ENCODE data around the gene NFATC1. TPM values are rescaled to one million over a fixed set of nuclear protein-coding genes. Genes with fewer than 3 reads are reported as not detected.

Gene NFATC1
- total RNA-seq, 5 donors from 2014 or later (not counting 1 experiment from before 2014, with no cell fraction given) = 58.1 to 108 (median 66.0) TPM

GRCh38 chr18:79422022-79422782 lies 26.5 kb downstream of the NFATC1 start:
- H3K27me3 ChIP-seq (replicated peaks in 1 of 2; ENCODE audit: control insufficient read depth in 2 of 2, extremely low read depth in 1 of 2, insufficient read depth in 2 of 2, low read length in 1 of 2) = no peaks in the 10 kb centered on the region
- Mint-ChIP-seq H3K27me3 (no peaks in the 10 kb centered on the region), H3K27ac (peak overlapping the region in 1 of 2 donors; percentile 58), H3K9me3 (no peaks in the 10 kb centered on the region), H3K4me1 (peaks cover 32 to 37% (median 33%) of the 10 kb centered on the region in 3 donors), H3K4me3 (no peak overlapping the region), H3K36me3 (peaks cover 32% of the 10 kb centered on the region)
- CTCF ChIA-PET = no interaction called here
- POLR2A ChIA-PET = no interaction called here
- H3K27ac ChIP-seq (ENCODE audit: low read length) = no peak overlapping the region
- no peak for DNase-seq
- H3K36me3 ChIP-seq (ENCODE audit: control insufficient read depth in 2 of 2, extremely low read depth in 1 of 2, insufficient read depth in 1 of 2, low read length in 1 of 2) = peaks cover 13 to 45% of the 10 kb centered on the region in 2 donors
- WGBS (ENCODE audit: insufficient coverage) = 91% methylated on average over 17 of the region's 24 CpGs
- H3K4me1 ChIP-seq (ENCODE audit: control insufficient read depth in 1 of 2, extremely low read depth in 1 of 2, insufficient read depth in 2 of 2, low read length in 2 of 2) = peaks cover 0 to 24% of the 10 kb centered on the region in 2 experiments
- ATAC-seq (replicated peaks in 1 of 4) = no peak
- no peaks in the 10 kb centered on the region for H3K9me3 ChIP-seq
- no peak overlapping the region for H3K4me3 ChIP-seq (ENCODE audit: control insufficient read depth in 1 of 2, extremely low read depth in 1 of 2, low read length in 1 of 2)

GRCh38 chr18:79422783-79423165 lies 27.0 kb downstream of the NFATC1 start:
- no peak for DNase-seq
- H3K4me3 ChIP-seq (ENCODE audit: control insufficient read depth in 1 of 2, extremely low read depth in 1 of 2, low read length in 1 of 2) = no peak overlapping the region
- H3K9me3 Mint-ChIP-seq = no peaks in the 10 kb centered on the region
- H3K36me3 Mint-ChIP-seq = peaks cover 32% of the 10 kb centered on the region
- H3K36me3 ChIP-seq (ENCODE audit: control insufficient read depth in 2 of 2, extremely low read depth in 1 of 2, insufficient read depth in 1 of 2, low read length in 1 of 2) = peaks cover 13 to 45% of the 10 kb centered on the region in 2 donors
- ChIA-PET POLR2A (no interaction called here), CTCF (no interaction called here)
- H3K4me1 Mint-ChIP-seq = peaks cover 32 to 37% (median 33%) of the 10 kb centered on the region in 3 donors
- H3K9me3 ChIP-seq = no peaks in the 10 kb centered on the region
- ATAC-seq (replicated peaks in 1 of 4) = no peak
- WGBS (ENCODE audit: insufficient coverage) = 97% methylated on average over 8 of the region's 12 CpGs
- no peaks in the 10 kb centered on the region for H3K27me3 Mint-ChIP-seq
- H3K4me3 Mint-ChIP-seq = no peak overlapping the region
- no peak overlapping the region for H3K27ac Mint-ChIP-seq
- H3K27me3 ChIP-seq (replicated peaks in 1 of 2; ENCODE audit: control insufficient read depth in 2 of 2, extremely low read depth in 1 of 2, insufficient read depth in 2 of 2, low read length in 1 of 2) = no peaks in the 10 kb centered on the region
- peaks cover 0 to 24% of the 10 kb centered on the region in 2 experiments for H3K4me1 ChIP-seq (ENCODE audit: control insufficient read depth in 1 of 2, extremely low read depth in 1 of 2, insufficient read depth in 2 of 2, low read length in 2 of 2)
- no peak overlapping the region for H3K27ac ChIP-seq (ENCODE audit: low read length)

GRCh38 chr18:79423211-79424007 lies 27.7 kb downstream of the NFATC1 start:
- DNase-seq = no peak
- CTCF ChIA-PET = interaction anchor here in 1 of 2 donors (0.5 kb wide), 1 partner anchor 69 kb away, joined by 6 read pairs; no protein-coding TSS in a partner anchor
- H3K36me3 Mint-ChIP-seq = peaks cover 32% of the 10 kb centered on the region

GRCh38 chr18:79424008-79424565 lies 28.4 kb downstream of the NFATC1 start:
- Mint-ChIP-seq H3K27me3 (no peaks in the 10 kb centered on the region), H3K4me3 (peak overlapping the region in 1 of 3 donors; percentile 28), H3K36me3 (peaks cover 32% of the 10 kb centered on the region), H3K9me3 (no peaks in the 10 kb centered on the region), H3K27ac (peak overlapping the region; percentile 33 to 61), H3K4me1 (peaks cover 40 to 41% (median 40%) of the 10 kb centered on the region in 3 donors)
- ChIA-PET CTCF (interaction anchor here in 1 of 2 donors (0.5 kb wide), 1 partner anchor 68 kb away, joined by 6 read pairs; no protein-coding TSS in a partner anchor), POLR2A (no interaction called here)
- peaks cover 0 to 24% of the 10 kb centered on the region in 2 experiments for H3K4me1 ChIP-seq (ENCODE audit: control insufficient read depth in 1 of 2, extremely low read depth in 1 of 2, insufficient read depth in 2 of 2, low read length in 2 of 2)
- no peak overlapping the region for H3K4me3 ChIP-seq (ENCODE audit: control insufficient read depth in 1 of 2, extremely low read depth in 1 of 2, low read length in 1 of 2)
- no peak for DNase-seq
- H3K27ac ChIP-seq (ENCODE audit: low read length) = no peak overlapping the region
- 95% methylated on average over 22 of the region's 30 CpGs for WGBS (ENCODE audit: insufficient coverage)
- peaks cover 7 to 40% of the 10 kb centered on the region in 2 donors for H3K36me3 ChIP-seq (ENCODE audit: control insufficient read depth in 2 of 2, extremely low read depth in 1 of 2, insufficient read depth in 1 of 2, low read length in 1 of 2)
- ATAC-seq (replicated peaks in 1 of 4) = no peak
- H3K9me3 ChIP-seq = no peaks in the 10 kb centered on the region
- H3K27me3 ChIP-seq (replicated peaks in 1 of 2; ENCODE audit: control insufficient read depth in 2 of 2, extremely low read depth in 1 of 2, insufficient read depth in 2 of 2, low read length in 1 of 2) = no peaks in the 10 kb centered on the region

More at GRCh38 chr18:79423211-79424007, 27.7 kb downstream of the NFATC1 start:
- no peak for ATAC-seq (replicated peaks in 1 of 4)
- H3K9me3 ChIP-seq = no peaks in the 10 kb centered on the region
- H3K27ac ChIP-seq (ENCODE audit: low read length) = no peak overlapping the region
- H3K4me3 Mint-ChIP-seq = no peak overlapping the region
- H3K4me3 ChIP-seq (ENCODE audit: control insufficient read depth in 1 of 2, extremely low read depth in 1 of 2, low read length in 1 of 2) = no peak overlapping the region
- no peaks in the 10 kb centered on the region for H3K27me3 ChIP-seq (replicated peaks in 1 of 2; ENCODE audit: control insufficient read depth in 2 of 2, extremely low read depth in 1 of 2, insufficient read depth in 2 of 2, low read length in 1 of 2)
- H3K27me3 Mint-ChIP-seq = no peaks in the 10 kb centered on the region
- 99% methylated on average over 23 of the region's 26 CpGs for WGBS (ENCODE audit: insufficient coverage)
- H3K27ac Mint-ChIP-seq = no peak overlapping the region
- peaks cover 0 to 24% of the 10 kb centered on the region in 2 experiments for H3K4me1 ChIP-seq (ENCODE audit: control insufficient read depth in 1 of 2, extremely low read depth in 1 of 2, insufficient read depth in 2 of 2, low read length in 2 of 2)
- no peaks in the 10 kb centered on the region for H3K9me3 Mint-ChIP-seq
- POLR2A ChIA-PET = no interaction called here
- H3K4me1 Mint-ChIP-seq = peaks cover 37 to 41% (median 38%) of the 10 kb centered on the region in 3 donors
- peaks cover 13 to 43% of the 10 kb centered on the region in 2 donors for H3K36me3 ChIP-seq (ENCODE audit: control insufficient read depth in 2 of 2, extremely low read depth in 1 of 2, insufficient read depth in 1 of 2, low read length in 1 of 2)

GRCh38 chr18:79424880-79425568 lies 29.3 kb downstream of the NFATC1 start:
- peaks cover 7 to 41% of the 10 kb centered on the region in 2 donors for H3K36me3 ChIP-seq (ENCODE audit: control insufficient read depth in 2 of 2, extremely low read depth in 1 of 2, insufficient read depth in 1 of 2, low read length in 1 of 2)
- 89% methylated on average over 14 of the region's 19 CpGs for WGBS (ENCODE audit: insufficient coverage)
- no peaks in the 10 kb centered on the region for H3K27me3 Mint-ChIP-seq
- H3K4me1 Mint-ChIP-seq = peaks cover 42 to 43% (median 42%) of the 10 kb centered on the region in 3 donors
- no peak for ATAC-seq (replicated peaks in 1 of 4)
- H3K27ac Mint-ChIP-seq = peak overlapping the region; percentile 22 to 33
- H3K9me3 Mint-ChIP-seq = no peaks in the 10 kb centered on the region
- H3K27me3 ChIP-seq (replicated peaks in 1 of 2; ENCODE audit: control insufficient read depth in 2 of 2, extremely low read depth in 1 of 2, insufficient read depth in 2 of 2, low read length in 1 of 2) = no peaks in the 10 kb centered on the region
- no peak overlapping the region for H3K27ac ChIP-seq (ENCODE audit: low read length)
- POLR2A ChIA-PET = no interaction called here
- H3K4me1 ChIP-seq (ENCODE audit: control insufficient read depth in 1 of 2, extremely low read depth in 1 of 2, insufficient read depth in 2 of 2, low read length in 2 of 2) = peaks cover 0 to 29% of the 10 kb centered on the region in 2 experiments
- H3K9me3 ChIP-seq = no peaks in the 10 kb centered on the region
- no peak overlapping the region for H3K4me3 ChIP-seq (ENCODE audit: control insufficient read depth in 1 of 2, extremely low read depth in 1 of 2, low read length in 1 of 2)
- no peak for DNase-seq
- peak overlapping the region in 1 of 3 donors; percentile 28 for H3K4me3 Mint-ChIP-seq
- CTCF ChIA-PET = interaction anchor here in 1 of 2 donors (0.5 kb wide), 1 partner anchor 95 kb away, joined by 3 read pairs; no protein-coding TSS in a partner anchor
- peaks cover 27% of the 10 kb centered on the region for H3K36me3 Mint-ChIP-seq

GRCh38 chr18:79425569-79425886 lies 29.8 kb downstream of the NFATC1 start:
- no peaks in the 10 kb centered on the region for H3K9me3 Mint-ChIP-seq
- H3K27me3 Mint-ChIP-seq = no peaks in the 10 kb centered on the region
- Histone ChIP-seq H3K9me3 (no peaks in the 10 kb centered on the region), H3K27me3 (replicated peaks in 1 of 2; ENCODE audit: control insufficient read depth in 2 of 2, extremely low read depth in 1 of 2, insufficient read depth in 2 of 2, low read length in 1 of 2) (no peaks in the 10 kb centered on the region), H3K4me1 (ENCODE audit: control insufficient read depth in 1 of 2, extremely low read depth in 1 of 2, insufficient read depth in 2 of 2, low read length in 2 of 2) (peaks cover 0 to 29% of the 10 kb centered on the region in 2 experiments), H3K27ac (ENCODE audit: low read length) (no peak overlapping the region), H3K36me3 (ENCODE audit: control insufficient read depth in 2 of 2, extremely low read depth in 1 of 2, insufficient read depth in 1 of 2, low read length in 1 of 2) (peaks cover 7 to 36% of the 10 kb centered on the region in 2 donors), H3K4me3 (ENCODE audit: control insufficient read depth in 1 of 2, extremely low read depth in 1 of 2, low read length in 1 of 2) (no peak overlapping the region)
- ChIA-PET CTCF (no interaction called here), POLR2A (no interaction called here)
- 80% methylated on average over 4 of the region's 12 CpGs for WGBS (ENCODE audit: insufficient coverage)
- peaks cover 37 to 44% (median 39%) of the 10 kb centered on the region in 3 donors for H3K4me1 Mint-ChIP-seq
- DNase-seq (no peak), ATAC-seq (replicated peaks in 1 of 4) (no peak)
- H3K27ac Mint-ChIP-seq = no peak overlapping the region
- peaks cover 22% of the 10 kb centered on the region for H3K36me3 Mint-ChIP-seq
- peak overlapping the region in 1 of 3 donors; percentile 28 for H3K4me3 Mint-ChIP-seq
